Left ventricle myocardium superior (tissue), 1 donor: ENCODE data around the gene TSSK2. TPM values are rescaled to one million over a fixed set of nuclear protein-coding genes. Genes with fewer than 3 reads are reported as not detected.

Source experiments
- ATAC-seq: fragments of 200-7000 bp; cut with Tn5 transposase; one replicate; pipeline ENCODE4 v1.9.1; 2020; ENCODE audit warnings: mild to moderate bottlenecking, moderate library complexity
- DNase-seq: peaks from one replicate; pipeline ENCODE4 v3.0.0-alpha.2; 2020
- intact Hi-C: fragments of 100-400 bp; cut with micrococcal nuclease; formaldehyde crosslinking; loops from one replicate; pipeline ENCODE4 v1.11.0; 2022
- total RNA-seq: library from RNA; stranded (reverse); fragmentation: NEBNext Ultra II Directional; extraction: Animal tissue kit (Norgen Biotek cat#: 25700); gene quantifications from one replicate; pipeline ENCODE4 v1.2.1, GENCODE V29; 2021
- donor health status: DM: no; HTN: yes; CAD: no; lungs with severe emphysema.

The TSSK2 gene
- total RNA-seq, 1 donor from 2014 or later = not detected

DNA sequence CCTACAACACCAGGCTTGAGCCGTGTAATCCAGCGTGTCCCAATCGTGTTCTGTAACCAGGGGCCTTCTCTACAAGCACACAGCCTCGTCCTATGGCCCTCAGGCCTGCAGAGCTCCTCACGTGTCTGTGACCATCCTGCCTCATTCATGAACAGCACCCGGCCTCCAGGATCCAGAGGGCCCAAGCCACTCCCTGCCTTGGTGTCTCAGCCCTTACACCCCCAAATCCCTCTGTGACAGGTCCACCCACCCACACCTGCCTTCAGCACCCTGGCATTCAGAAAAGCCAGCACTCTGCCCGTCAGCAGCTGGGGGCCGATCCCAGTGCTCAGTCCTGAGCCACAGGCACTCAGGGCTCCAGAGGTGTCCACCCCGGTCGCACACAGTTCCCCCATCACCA, 5.8 kb downstream of the TSSK2 start:
- DNase-seq (no peak), ATAC-seq (no peak)
- intact Hi-C loops = no loop called here

DNA sequence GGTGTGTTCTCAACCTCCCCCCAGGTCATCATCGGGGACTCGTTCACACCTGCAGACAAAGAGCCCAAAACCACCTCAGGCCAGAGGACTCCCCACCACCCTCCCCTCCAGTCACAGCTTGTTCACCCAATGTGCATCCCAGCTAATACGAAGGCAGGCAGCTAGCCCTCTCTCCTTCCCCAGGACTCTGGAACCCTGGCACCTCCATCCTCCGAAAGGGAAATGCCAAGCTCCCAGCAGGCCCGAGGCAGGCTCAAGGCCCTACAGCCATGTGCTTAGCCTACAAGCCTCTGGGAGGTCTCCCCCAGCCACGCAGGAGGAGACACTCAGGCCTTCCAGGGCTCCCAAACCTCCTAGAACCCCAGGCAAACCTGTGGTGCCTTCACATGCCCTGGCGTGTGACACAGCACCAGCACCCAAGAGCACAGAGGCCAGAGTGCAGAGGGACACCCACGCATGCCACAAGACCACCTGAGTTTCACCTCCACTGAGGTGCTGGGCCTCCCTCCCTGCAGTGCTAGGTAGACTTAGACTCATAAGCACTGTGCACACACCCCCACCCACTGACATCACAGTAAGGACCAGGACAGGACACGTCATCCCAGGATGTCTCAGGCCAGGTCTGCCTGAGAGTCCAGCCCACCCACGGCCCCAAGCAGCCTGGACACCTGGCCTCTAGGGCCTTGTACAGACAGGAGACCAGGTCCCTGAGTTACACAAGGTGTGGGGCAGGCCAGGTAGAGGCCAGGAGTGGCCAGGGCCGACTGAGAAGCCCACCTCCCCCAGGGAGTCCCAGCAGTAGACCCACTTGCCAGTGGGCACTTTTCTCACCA, 6.5 kb downstream of the TSSK2 start:
- intact Hi-C loops = no loop called here
- no peak for ATAC-seq

DNA sequence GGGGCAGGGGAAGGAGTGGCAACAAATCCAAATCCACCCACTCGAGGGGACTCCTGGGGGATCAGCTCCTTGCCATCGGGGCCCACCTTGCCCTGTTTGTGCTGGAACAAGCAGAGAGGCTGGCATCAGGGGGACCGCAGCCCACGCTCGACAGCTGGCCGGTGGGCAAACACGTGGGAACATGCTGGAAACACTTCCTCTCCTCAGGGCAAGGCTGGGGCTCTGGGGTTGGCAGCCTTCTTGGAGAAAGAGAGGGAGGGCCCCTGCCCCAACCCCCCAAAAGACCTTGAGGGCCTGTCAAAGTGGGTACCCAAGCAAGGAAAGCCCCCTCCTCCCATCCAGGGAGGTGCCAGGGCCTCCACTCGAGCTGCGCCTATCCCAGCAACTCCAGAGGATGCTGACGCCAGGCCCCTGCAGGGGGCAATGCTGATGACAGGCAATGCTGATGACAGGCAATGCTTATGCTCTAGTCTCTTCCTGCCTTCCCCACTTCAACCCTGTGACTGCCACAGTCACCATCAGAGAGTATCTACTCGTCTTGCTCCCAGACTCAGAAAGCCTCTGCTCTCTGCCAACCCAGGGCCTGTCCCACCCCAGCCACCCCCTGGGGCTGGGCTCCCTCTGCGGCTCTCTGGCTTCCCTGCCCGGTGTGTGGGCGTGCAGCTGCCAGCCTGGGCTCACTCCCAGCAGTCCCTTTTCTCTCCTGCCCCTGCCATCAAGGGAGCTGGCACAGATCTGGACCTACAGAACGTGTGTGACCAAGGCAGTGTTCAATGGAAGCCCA, 7.3 kb downstream of the TSSK2 start:
- DNase-seq (no peak), ATAC-seq (no peak)

More for the DNA sequence above, 6.5 kb downstream of the TSSK2 start:
- DNase-seq = no peak

DNA sequence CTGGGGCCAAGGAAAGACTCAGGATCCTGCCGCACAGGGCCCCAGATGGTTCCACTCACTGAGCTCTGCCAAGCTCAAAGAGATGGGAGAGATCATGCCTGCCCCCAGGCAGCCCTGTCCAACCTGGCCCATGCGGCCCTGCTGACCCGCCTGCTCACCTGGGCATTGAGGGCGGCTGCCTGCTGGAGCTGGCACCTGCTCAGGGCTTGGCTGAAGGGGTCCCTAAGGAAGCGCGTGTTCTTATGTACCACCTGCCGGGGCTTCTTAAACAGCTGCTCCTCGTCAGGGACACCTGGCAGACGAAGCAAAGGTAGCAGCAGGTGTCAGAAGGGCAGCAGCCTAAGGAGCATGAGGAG, 7.9 kb downstream of the TSSK2 start:
- no peak for ATAC-seq

More for the DNA sequence above, 7.3 kb downstream of the TSSK2 start:
- intact Hi-C loops = no loop called here

DNA sequence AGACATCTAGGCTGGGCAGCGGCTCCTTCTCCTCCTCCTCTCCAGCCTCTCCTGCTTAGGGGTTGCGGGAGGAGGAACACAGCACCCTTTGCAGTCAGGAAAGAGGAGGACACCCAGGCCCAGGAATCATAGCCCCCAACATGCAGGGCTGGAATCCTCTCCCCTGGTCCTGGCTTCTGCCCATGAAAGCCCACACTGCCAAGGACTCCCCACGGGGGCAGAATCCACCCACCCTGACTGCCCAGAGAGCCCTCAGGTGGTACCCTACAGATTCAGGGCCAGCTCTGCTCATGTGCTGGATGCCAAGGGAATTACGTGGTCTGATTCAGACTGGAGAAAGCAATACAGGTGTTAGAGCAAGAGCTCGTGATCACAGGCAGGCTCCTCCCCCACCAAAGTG, 8.9 kb downstream of the TSSK2 start:
- ATAC-seq (no peak), DNase-seq (no peak)
- intact Hi-C loops = no loop called here

More for the DNA sequence above, 7.9 kb downstream of the TSSK2 start:
- no peak for DNase-seq
- intact Hi-C loops = no loop called here

DNA sequence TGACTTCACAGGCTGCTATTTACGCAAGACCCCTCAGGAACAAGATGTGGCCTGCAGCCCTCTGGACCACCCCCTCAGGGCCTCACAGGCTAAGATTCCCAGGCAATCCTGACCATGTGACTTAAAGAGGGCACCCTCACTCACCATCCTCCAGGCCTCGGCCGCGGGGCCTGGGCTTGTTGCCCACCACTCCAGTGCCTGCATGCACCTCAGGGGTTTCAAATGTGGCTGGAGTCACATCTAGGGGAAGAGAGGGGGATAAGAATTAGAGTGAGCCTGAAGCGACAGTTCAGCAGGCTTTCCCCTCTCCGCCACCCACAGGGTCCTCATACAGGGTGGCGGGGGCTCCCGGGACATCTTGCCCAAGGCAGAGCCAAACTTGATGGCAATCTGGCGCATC, 11.3 kb downstream of the TSSK2 start:
- ATAC-seq (no peak), DNase-seq (no peak)
- intact Hi-C loops = no loop called here

DNA sequence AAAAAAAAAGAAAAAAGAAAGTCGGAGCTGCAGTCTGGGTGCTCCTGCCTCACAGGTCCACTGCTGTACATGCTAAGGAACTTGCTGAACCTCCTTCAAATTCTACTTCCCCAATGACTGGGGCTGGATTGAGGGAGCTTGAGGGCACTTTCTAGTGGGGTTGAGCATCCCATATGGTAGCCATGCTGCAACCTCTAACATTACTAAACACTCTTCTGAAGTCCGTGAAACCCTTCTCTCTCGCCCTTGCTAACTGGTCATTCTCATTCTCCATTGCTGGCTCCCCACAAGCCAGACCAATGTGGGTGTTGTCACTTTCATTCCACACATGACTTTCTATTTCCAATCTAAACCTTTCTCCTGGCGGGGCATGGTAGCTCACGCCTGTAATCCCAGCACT, 12.1 kb downstream of the TSSK2 start:
- ATAC-seq (no peak), DNase-seq (no peak)
- intact Hi-C loops = no loop called here

DNA sequence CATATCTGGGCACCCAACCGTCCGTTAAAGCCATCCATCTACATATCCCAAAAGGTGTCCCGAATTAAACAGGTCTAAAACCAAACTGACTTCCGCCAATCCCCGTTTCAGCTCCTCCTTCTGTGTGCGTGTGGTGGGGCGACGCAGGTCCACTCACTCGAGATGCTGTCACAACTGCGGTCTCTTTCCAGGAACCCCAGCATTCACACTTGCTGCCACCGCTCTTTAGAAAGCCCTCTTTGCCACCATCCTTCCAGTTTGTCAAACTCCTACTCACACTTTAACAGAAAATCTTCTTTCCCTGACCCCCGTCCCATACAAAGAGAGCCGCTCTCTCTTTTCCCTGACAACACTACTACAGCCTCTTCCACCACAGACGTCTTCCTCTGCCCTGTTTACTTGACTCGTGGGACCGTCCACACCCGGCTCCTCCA, 12.9 kb downstream of the TSSK2 start:
- intact Hi-C loops = no loop called here
- ATAC-seq = no peak
- DNase-seq = no peak

DNA sequence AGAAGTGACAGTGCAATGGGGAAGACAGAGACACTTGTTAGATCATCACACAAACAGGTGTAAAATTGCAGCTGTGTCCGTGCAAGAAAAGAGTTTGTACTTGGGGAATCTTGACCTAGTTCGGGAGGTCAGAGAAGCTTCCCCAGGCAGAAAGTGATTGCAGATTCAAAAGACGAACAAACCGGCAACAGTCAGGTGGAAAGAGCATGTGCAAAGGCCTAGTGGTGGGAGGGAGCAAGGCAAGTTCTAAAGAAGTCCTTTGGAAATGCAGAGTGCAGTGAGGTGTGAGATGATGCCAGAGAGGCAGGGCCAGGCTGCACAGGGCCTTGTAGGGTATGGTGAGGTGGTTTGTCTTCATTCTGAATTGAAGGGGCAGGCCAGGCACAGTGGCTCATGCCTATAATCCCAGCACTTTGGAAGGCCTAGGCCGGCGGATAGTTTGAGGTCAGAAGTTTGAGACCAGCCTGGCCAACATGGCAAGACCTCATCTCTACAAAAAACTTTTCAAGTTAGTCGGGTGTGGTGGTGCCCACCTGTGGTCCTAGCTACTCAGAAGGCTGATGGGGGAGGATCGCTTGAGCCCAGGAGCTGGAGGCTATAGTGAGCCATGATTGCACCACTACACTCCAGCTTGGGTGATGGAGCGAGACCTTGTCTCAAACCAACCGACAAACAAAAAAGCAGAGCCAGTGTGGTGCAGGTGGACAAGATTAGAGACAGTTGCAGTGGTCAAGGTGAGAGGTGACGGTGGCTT, 15.3 kb downstream of the TSSK2 start:
- DNase-seq = no peak
- ATAC-seq = no peak
- intact Hi-C loops = no loop called here

DNA sequence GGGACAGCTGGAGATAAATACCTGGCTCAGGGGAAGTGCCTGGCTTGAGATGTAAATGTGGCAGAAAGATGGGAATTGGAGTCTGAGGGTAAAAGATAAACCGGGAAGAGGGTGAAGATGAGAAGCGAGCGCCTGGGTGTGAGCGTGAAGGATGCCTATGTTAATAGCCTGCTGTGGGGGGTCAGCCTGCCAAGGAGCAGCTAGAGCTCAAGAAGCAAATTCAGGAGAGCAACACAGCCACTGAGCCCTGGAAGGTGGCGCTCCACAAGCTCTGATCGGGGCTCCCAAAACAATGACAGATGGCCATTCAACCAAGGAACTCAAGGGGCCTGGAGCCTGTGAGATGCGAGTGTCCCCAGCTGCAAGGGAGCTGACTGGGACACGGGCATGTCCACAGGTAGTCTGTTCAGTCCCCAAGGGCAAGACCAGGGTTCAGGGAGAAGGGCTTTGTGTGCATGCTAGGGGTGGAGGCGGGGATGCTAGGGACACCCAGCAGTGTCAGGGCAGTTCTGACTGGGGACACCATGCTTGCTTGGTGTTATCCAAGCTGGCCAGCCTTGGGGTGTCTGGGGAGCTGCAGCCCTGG, 16.2 kb downstream of the TSSK2 start:
- no peak for ATAC-seq
- DNase-seq = no peak
- intact Hi-C loops = no loop called here

DNA sequence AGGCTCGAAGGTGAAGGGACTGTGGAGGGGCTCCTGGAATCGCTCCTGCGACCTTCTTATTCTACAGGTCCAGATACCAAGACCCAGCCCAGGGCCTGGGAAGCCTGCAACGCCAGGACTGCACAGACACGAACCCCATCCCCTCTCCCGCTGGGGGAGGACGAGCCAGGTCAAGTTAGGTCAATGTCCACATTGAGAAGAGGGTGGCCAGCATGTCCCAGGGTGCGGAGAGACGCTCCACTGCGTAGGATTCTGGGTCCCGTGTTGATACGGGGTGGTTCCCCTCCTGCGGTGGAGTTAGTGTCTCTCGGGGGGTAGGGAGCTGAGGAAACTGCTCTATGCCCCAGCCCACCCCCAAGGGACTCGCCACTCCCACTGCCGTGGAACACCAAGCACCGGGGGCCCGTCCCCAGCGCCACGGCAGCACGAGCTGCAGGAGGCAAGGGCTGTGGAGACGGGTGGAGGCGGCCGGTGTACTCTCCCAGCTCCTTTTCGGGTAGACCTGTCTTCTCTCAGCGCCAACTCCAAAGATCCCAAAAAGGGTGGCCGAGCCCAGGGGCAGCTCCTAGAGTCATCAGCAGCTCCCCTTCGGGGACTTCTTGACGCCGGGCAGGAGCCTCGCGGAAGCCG, 17.4 kb downstream of the TSSK2 start:
- DNase-seq (no peak), ATAC-seq (no peak)
- intact Hi-C loops = no loop called here

DNA sequence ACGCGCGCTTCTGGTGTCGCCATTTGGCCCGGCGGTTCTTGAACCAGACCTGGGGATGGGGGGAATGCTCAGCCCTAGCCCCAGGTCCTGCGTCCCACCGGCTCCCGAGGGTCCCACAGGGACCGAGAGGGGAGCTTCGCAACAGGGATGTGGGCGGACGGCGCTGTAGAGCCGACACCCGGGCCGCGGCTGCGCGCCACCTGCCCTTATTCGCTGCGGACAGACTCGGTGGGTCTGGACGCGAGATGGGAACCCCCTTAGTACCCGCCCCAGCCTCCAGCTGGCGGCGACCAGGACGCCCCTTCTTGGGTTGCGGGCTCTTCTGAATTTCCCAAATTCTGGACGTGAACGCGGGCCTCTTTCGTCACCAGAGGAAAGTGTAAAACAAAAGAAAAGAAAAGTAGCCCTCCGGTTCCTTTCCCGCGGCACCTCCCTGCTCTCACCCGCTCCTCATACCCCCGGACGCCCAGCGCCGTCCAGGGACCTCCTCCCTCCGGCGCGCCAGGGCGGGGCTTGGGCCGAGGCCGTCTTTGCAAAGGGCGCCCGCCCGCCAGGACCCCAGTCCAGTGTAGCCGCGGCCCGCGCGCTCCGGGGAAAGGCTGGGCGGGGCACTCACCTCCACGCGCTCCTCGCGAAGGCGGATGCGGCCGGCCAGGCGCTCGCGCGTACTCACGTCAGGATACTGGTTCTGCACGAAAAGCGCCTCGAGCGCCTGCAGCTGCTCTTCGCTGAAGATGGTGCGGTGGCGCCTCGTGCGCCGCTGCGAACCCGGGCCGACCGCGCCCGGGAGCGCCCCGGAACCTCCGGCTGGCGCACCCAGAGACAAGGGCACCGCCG, 18.2 kb downstream of the TSSK2 start:
- intact Hi-C loops = no loop called here
- no peak for ATAC-seq
- DNase-seq = no peak

DNA sequence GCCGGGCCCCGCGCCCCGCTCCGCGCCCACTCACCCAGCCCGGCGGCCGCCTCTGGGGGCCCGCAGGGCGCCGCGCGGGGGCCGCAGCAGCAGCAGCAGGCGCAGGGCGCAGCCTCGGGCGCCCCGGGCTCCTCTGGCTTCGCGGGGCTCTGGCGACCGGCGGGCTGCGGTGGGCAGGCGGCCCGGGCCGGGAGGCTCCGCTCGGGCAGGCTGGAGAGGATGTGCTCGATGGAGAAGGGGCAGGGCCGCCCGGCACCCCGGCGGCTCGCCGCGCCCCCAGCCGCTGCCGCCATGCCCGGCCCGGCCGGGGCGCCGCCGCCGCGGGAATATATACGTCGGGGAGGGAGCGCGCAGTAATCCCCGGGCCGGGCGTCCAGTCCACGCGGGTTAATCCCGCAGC, 18.9 kb downstream of the TSSK2 start, which contains the start of gene GSC2:
Gene GSC2 (minus strand): TSS at position 302 of the 400 bp plus-strand sequence. CDS start 9 bp downstream, at position 293.
- DNase-seq (no peak), ATAC-seq (no peak)
- intact Hi-C loops = no loop called here

DNA sequence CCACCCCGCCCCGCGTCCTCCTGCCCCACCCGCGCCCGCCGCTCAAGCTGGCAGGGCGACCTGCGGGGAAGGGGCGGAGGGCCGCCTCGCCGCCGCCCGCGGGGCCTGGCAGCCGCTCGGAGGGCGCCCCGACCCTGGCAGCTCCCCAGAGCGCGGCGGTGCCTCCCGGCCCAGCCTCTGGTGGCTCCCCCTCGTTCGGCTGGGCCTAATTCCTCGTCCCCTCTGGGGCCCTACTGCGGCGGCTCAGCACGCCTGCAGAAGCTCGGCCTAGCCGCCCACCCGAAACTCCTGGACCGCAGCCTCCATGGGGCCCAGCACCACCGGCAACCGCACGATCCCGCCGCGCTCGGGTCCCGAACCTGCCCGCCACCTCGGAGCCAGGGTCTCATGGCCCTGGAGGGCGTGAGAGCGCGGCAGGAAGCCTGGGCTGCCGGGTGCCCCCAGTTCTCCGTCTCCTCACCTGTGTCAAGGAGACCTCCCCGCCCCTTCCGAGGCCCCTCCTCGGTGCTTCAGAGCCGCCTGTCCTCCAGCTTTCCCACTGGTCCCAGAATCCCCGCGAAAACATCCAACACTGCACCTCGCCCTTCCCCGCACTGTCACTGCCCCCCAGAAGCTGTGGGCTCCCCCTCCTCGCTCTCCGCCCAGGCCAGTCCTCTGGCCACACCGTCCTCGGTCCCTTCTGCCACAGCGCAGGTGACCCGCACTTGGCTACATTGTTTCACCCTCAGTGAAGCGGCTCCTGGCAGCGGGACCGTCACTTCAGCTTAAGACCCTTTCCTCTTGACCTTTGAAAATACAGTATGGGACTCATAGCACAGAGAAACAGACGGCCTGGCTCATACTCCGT, 19.6 kb downstream of the TSSK2 start:
- DNase-seq (no peak), ATAC-seq (no peak)
- intact Hi-C loops = no loop called here

DNA sequence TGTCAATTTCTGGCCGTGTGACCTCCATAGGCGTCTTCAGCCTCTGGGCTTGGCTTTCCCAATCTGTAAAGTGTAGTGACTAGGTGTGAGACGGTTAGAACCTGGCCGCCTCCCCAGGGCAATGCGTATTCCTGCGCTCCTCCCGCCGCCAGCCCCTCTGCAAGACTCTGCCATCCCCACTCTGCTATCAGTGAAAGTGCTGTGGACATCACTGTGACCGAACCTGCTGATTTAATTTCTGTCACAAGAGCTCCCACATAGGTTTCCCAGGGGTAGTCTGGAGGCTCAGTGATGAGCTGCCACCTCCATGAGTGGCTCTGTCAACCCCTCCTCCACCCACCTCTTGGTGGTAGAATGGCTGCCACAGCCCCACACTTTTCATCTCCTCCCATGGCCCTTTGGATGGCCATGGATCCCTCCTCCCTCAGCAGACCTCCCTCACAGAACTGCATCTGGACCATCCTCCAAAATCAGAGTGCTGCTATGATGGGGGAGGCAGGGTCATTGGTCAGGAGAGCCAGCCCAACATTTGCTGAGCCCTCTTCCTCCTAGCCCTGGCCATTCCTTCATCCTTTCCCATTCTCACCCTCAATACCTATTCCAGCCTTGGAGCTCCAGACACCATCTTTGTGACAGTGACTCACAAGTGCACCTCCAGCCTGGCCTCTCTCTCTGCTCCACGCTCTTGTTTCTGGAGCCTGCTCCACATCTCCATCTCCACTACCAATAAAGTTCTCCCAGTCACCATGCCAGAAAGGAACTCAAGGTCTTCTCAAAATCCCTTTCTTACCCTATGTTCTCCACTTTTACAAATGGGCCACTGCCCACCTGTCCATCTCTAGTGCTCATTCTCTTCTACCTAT, 20.5 kb downstream of the TSSK2 start:
- no peak for ATAC-seq
- intact Hi-C loops = no loop called here
- no peak for DNase-seq
